K562 (cell line): ENCODE data around the gene ALS2CL. TPM values are rescaled to one million over a fixed set of nuclear protein-coding genes. Genes with fewer than 3 reads are reported as not detected.

Experiments
- ATAC-seq: fragments of 200-7000 bp; cut with Tn5 transposase; 3 replicates; pipeline ENCODE4 v1.9.1; 2020; ENCODE audit warnings: moderate library complexity
- BruUV-seq: library from RNA; stranded (reverse); fragments of 400-500 nt; replicated peaks from 2 replicates; lab custom pipeline; 2021; lab: Mats Ljungman, UMichigan
- CTCF ChIA-PET: fragments of 300-600 bp; formaldehyde crosslinking; extraction: SDS; loops from one replicate; lab custom pipeline; 2021; ENCODE audit warnings: low intra/inter-chr PET ratio; lab: Yijun Ruan, JAX
- POLR2A ChIA-PET: fragments of 300-600, 350-650 bp; sonication (Branson Sonifier 250); formaldehyde crosslinking; extraction: SDS; loops from one replicate; lab custom pipeline; 2021; ENCODE audit warnings: antibody characterized with exemption, inconsistent platforms; lab: Yijun Ruan, JAX
- DNase-seq, 4 experiments: peaks; one replicate each; pipeline versions ENCODE4 v3.0.0 to v3.0.0-alpha.2; 2011 to 2018; ENCODE audit warnings: low spot score in 3 of 4, mixed read lengths in 3 of 4; ENCODE audit errors: extremely low read depth in 1 of 4
- FAIRE-seq: peaks from 2 replicates; lab custom pipeline; 2011; peaks lifted over from hg19 to GRCh38; lab: Jason Lieb, UNC
- H2AFZ ChIP-seq: 2 replicates; pipeline ENCODE4 v1.6.0; 2011; ENCODE audit warnings: low read depth, low read length, control low read depth, inconsistent platforms
- H3K27ac ChIP-seq: fragments of 200-600 bp; 3 replicates; pipeline ENCODE4 v1.8.0; 2011; ENCODE audit warnings: low read depth, mild to moderate bottlenecking, control low read depth, inconsistent platforms, low read length, moderate library complexity, mixed read lengths; ENCODE audit errors: extremely low read depth
- H3K27me3 ChIP-seq, 2 experiments: fragments of 300-600 bp in 1 of 2; 2 replicates in 1 of 2; 3 replicates in 1 of 2; pipeline versions ENCODE4 v1.6.0 to v1.8.0; 2011; ENCODE audit warnings: inconsistent platforms in 2 of 2, low read length in 2 of 2, mild to moderate bottlenecking in 1 of 2, mixed read lengths in 1 of 2, moderate library complexity in 1 of 2; ENCODE audit not compliant: control insufficient read depth in 2 of 2, insufficient read depth in 2 of 2
- H3K36me3 ChIP-seq: fragments of 300-600 bp; 3 replicates; pipeline ENCODE4 v1.8.0; 2011; ENCODE audit warnings: mild to moderate bottlenecking, low read length, inconsistent platforms; ENCODE audit not compliant: control insufficient read depth, insufficient read depth
- H3K4me1 ChIP-seq, 2 experiments: fragments of 200-600 bp in 1 of 2; replicated peaks in 1 of 2; 2 replicates in 1 of 2; 3 replicates in 1 of 2; pipeline versions ENCODE4 v1.5.1 to v1.8.0; 2011; ENCODE audit warnings: inconsistent platforms in 2 of 2, low read length in 2 of 2, mild to moderate bottlenecking in 1 of 2, mixed read lengths in 1 of 2, moderate library complexity in 1 of 2; ENCODE audit not compliant: control insufficient read depth in 2 of 2, insufficient read depth in 2 of 2
- H3K4me2 ChIP-seq: 2 replicates; pipeline ENCODE4 v1.6.1; 2011; ENCODE audit warnings: low read length, control low read depth, inconsistent platforms, mixed read lengths; ENCODE audit not compliant: insufficient read depth
- H3K4me3 ChIP-seq: fragments of 200-600 bp; sonication (generic), shearing (Covaris generic); 2 replicates; pipeline ENCODE4 v1.5.1; 2016; ENCODE audit warnings: control low read depth, inconsistent platforms
- H3K79me2 ChIP-seq: fragments of 200-600 bp; 3 replicates; pipeline ENCODE4 v1.8.0; 2011; ENCODE audit warnings: low read length, inconsistent platforms; ENCODE audit not compliant: control insufficient read depth, insufficient read depth
- H3K9ac ChIP-seq, 2 experiments: 2 replicates each; pipeline versions ENCODE4 v1.6.0 to v1.6.1; 2011; ENCODE audit warnings: low read depth in 2 of 2, low read length in 2 of 2, control low read depth in 1 of 2, inconsistent platforms in 1 of 2, mild to moderate bottlenecking in 1 of 2, mixed read lengths in 1 of 2; ENCODE audit not compliant: insufficient read depth in 1 of 2
- H3K9me1 ChIP-seq: one replicate; pipeline ENCODE4 v1.6.0; 2011; ENCODE audit warnings: inconsistent platforms, mild to moderate bottlenecking, low read length, moderate library complexity; ENCODE audit not compliant: control insufficient read depth, insufficient read depth
- H3K9me3 ChIP-seq: replicated peaks from 2 replicates; pipeline ENCODE4 v1.5.1; 2011; ENCODE audit warnings: low read depth, low read length, inconsistent platforms; ENCODE audit not compliant: control insufficient read depth, insufficient read depth
- H4K20me1 ChIP-seq: replicated peaks from 2 replicates; pipeline ENCODE4 v1.6.1; 2011; ENCODE audit warnings: low read length, inconsistent platforms, mixed read lengths; ENCODE audit not compliant: control insufficient read depth, insufficient read depth
- ARID1B ChIP-seq: fragments of 450-650 bp; IDR thresholded peaks from 2 replicates; pipeline ENCODE4 v1.6.1; 2016; ENCODE audit warnings: antibody characterized with exemption, mild to moderate bottlenecking, inconsistent platforms
- ARID2 ChIP-seq: fragments of 450-650 bp; IDR thresholded peaks from 2 replicates; pipeline ENCODE4 v1.6.1; 2017; ENCODE audit warnings: antibody characterized with exemption, mild to moderate bottlenecking
- BRD9 ChIP-seq: fragments of 450-650 bp; IDR thresholded peaks from 2 replicates; pipeline ENCODE4 v1.6.1; 2018; ENCODE audit warnings: low read depth; ENCODE audit not compliant: partially characterized antibody
- GATAD2A ChIP-seq: fragments of 450-650 bp; IDR thresholded peaks from 2 replicates; pipeline ENCODE4 v1.6.1; 2017
- MEIS2 ChIP-seq: fragments of 450-650 bp; IDR thresholded peaks from 2 replicates; pipeline ENCODE4 v1.6.1; 2014; ENCODE audit warnings: mild to moderate bottlenecking; ENCODE audit not compliant: partially characterized antibody
- PRMT5 ChIP-seq: sonication (generic); formaldehyde crosslinking; IDR thresholded peaks from 2 replicates; pipeline ENCODE4 v1.5.0; 2020; ENCODE audit warnings: missing genetic modification reagents
- RNF2 ChIP-seq: sonication (generic); IDR thresholded peaks from 2 replicates; pipeline ENCODE4 v1.6.1; 2016
- SRSF1 ChIP-seq: fragments of 200-400 bp; formaldehyde crosslinking; IDR thresholded peaks from 2 replicates; pipeline ENCODE4 v1.6.1; 2017; ENCODE audit warnings: mild to moderate bottlenecking, low read depth, low read length, moderate library complexity
- TRIM28 ChIP-seq: fragments of 450-650 bp; IDR thresholded peaks from 2 replicates; pipeline ENCODE4 v1.6.1; 2017
- ZFP1 ChIP-seq: fragments of 450-650 bp; formaldehyde crosslinking; IDR thresholded peaks from 2 replicates; pipeline ENCODE4 v1.4.0; 2020; ENCODE audit warnings: mild to moderate bottlenecking, mixed read lengths
- ZNF77 ChIP-seq: fragments of 250-450 bp; sonication (Bioruptor Pico); IDR thresholded peaks from 2 replicates; pipeline ENCODE4 v1.5.0; 2020
- WGBS: fragments of 100-300 bp; shearing (Covaris generic); methylation state at CpG from one replicate; pipeline ENCODE4 v1.1.6; 2016; ENCODE audit warnings: low coverage, mixed read lengths; ENCODE audit not compliant: insufficient coverage; ENCODE audit errors: missing lambda C conversion rate; 5-methylcytosine and 5-hydroxymethylcytosine counted together
- in situ Hi-C: fragments of 300-500 bp; cut with MboI; formaldehyde crosslinking; loops from 4 replicates; pipeline ENCODE4 v1.15.0; 2018; ENCODE audit warnings: inconsistent platforms, mixed read lengths
- intact Hi-C: fragments of 100-400 bp; cut with micrococcal nuclease; formaldehyde crosslinking; loops from 2 replicates; pipeline ENCODE4 v1.14.2; 2022
- polyA plus RNA-seq, 8 experiments: library from polyadenylated mRNA; depleted of rRNA in 4 of 8; stranded (reverse) in 5 of 8; unstranded in 3 of 8; fragments of >200 nt; fragmentation: Nextera tagmentation in 2 of 8; fragmentation: Illumina TruSeq in 1 of 8; extraction: Ambion mirVana in 2 of 8; extraction: Trizol in 1 of 8; gene quantifications; 2 replicates each; pipeline versions ENCODE4 v1.2.1 to v1.2.3, GENCODE V29; 2011 to 2014; ENCODE audit warnings: inconsistent platforms in 1 of 8, missing spikeins in 1 of 8
- total RNA-seq, 7 experiments: library from RNA; depleted of rRNA in 6 of 7; stranded (reverse); fragments of >200 nt in 6 of 7; fragmentation: Illumina TruSeq in 2 of 7; extraction: Trizol in 2 of 7; gene quantifications; 2 replicates each; pipeline versions ENCODE4 v1.2.1 to v1.2.3, GENCODE V29; 2011 to 2021; ENCODE audit warnings: low replicate concordance in 1 of 7
- TF ChIP-seq, protein P1 (sequence below): sonication (generic); formaldehyde crosslinking; IDR thresholded peaks from 2 replicates; pipeline ENCODE4 v1.4.0; 2020; ENCODE audit warnings: mild to moderate bottlenecking, missing genetic modification reagents
- TF ChIP-seq, protein P2 (sequence below): fragments of 200-800 bp; sonication (Bioruptor generic); IDR thresholded peaks from 2 replicates; pipeline ENCODE4 v1.6.1; 2017; ENCODE audit warnings: missing genetic modification characterization, missing compliant biosample characterization
- TF ChIP-seq, protein P3 (sequence below): fragments of 450-650 bp; IDR thresholded peaks from 2 replicates; pipeline ENCODE4 v1.6.1; 2016; ENCODE audit warnings: antibody characterized with exemption
- TF ChIP-seq, protein P4 (sequence below): fragments of 450-650 bp; formaldehyde crosslinking; IDR thresholded peaks from 2 replicates; pipeline ENCODE4 v1.4.0; 2020; ENCODE audit warnings: mild to moderate bottlenecking, moderate library complexity

Gene ALS2CL
- total and polyA plus RNA-seq, 9 of the 15 experiments (the other 6 are each of a cell fraction or from before 2014, with no cell fraction given), result 0.03 to 0.13 (median 0.05) TPM; not detected in 3

DNA sequence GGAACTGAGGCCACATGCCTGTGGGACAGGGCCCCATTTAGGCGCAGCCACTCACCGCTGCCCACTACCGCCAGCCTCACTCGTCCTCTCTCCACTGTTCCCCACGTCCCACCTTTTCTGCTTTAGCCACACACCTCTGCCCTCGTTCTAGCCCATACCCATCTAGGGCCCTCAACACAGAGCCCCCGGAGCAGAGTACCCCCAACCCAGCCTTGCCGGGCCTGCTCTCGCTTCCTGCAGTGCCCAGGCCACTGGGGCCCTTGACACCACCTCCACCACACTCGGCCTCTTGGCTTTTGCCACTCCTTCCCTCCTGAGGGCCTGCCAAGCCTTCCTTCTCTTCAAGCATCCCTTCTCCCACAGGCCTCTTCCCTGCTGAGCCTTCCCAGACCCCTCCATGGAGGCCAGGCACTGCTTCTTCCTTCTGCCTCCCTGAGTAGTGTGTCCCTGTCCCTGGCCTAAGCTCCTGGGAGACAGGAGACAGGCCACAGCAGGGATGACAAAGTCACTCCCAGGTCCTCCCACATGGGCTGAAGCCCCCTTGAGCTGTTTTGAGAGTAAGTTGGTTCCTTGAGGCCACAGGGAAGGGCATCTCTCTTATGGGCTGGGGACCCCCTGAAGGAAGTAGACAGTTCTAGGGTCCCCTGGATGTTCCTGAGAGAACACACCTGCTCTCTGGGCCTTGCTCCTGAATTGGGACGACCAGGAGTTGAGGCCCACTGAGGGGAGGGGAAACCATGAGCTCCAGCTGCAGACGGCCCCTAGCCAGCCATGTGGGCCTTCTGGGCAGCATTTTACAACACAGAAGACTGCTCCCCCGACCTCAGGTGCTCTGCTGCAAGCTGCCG lies 19.8 kb upstream of the ALS2CL start:
- in situ Hi-C loops, result loop anchor here (10.0 kb wide), 1 partner anchor 642 kb away; no protein-coding TSS in a partner anchor
- Histone ChIP-seq H3K79me2 (no peaks in the 10 kb centered on the region), H2AFZ (no peak overlapping the region), H3K9me3 (no peaks in the 10 kb centered on the region), H3K4me3 (no peak overlapping the region), H3K27me3 (peaks cover 20 to 69% of the 10 kb centered on the region in 2 experiments), H3K27ac (no peak overlapping the region), H3K4me2 (no peak overlapping the region), H3K4me1 (peaks cover 0 to 10% of the 10 kb centered on the region in 2 experiments; a peak in 1 of 5 replicates), H3K9me1 (no peaks in the 10 kb centered on the region), H3K9ac (no peak overlapping the region), H3K36me3 (no peaks in the 10 kb centered on the region), H4K20me1 (peaks cover 11% of the 10 kb centered on the region)
- ChIA-PET POLR2A (interaction anchor here (1.2 kb wide), 1 partner anchor 15 kb away, joined by 3 read pairs; no protein-coding TSS in a partner anchor), CTCF (interaction anchor here (1.0 kb wide), 1 partner anchor 182 kb away, joined by 3 read pairs; no protein-coding TSS in a partner anchor)
- FAIRE-seq, result no peak
- ATAC-seq, result no peak
- 7% methylated on average over 14 of the region's 14 CpGs for WGBS
- TF ChIP-seq, protein P1, sequence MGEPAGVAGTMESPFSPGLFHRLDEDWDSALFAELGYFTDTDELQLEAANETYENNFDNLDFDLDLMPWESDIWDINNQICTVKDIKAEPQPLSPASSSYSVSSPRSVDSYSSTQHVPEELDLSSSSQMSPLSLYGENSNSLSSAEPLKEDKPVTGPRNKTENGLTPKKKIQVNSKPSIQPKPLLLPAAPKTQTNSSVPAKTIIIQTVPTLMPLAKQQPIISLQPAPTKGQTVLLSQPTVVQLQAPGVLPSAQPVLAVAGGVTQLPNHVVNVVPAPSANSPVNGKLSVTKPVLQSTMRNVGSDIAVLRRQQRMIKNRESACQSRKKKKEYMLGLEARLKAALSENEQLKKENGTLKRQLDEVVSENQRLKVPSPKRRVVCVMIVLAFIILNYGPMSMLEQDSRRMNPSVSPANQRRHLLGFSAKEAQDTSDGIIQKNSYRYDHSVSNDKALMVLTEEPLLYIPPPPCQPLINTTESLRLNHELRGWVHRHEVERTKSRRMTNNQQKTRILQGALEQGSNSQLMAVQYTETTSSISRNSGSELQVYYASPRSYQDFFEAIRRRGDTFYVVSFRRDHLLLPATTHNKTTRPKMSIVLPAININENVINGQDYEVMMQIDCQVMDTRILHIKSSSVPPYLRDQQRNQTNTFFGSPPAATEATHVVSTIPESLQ, result no peak
- no peak for TF ChIP-seq ARID2
- TF ChIP-seq PRMT5, result no peak
- TF ChIP-seq ARID1B, result no peak
- no peak for TF ChIP-seq GATAD2A
- TF ChIP-seq SRSF1, result no peak
- no peak for TF ChIP-seq MEIS2
- TF ChIP-seq ZFP1 (CRISPR knock-in tag), result no peak
- no peak for TF ChIP-seq ZNF77
- TF ChIP-seq, protein P2, sequence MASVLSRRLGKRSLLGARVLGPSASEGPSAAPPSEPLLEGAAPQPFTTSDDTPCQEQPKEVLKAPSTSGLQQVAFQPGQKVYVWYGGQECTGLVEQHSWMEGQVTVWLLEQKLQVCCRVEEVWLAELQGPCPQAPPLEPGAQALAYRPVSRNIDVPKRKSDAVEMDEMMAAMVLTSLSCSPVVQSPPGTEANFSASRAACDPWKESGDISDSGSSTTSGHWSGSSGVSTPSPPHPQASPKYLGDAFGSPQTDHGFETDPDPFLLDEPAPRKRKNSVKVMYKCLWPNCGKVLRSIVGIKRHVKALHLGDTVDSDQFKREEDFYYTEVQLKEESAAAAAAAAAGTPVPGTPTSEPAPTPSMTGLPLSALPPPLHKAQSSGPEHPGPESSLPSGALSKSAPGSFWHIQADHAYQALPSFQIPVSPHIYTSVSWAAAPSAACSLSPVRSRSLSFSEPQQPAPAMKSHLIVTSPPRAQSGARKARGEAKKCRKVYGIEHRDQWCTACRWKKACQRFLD (CRISPR knock-in tag), result no peak
- TF ChIP-seq, protein P3, sequence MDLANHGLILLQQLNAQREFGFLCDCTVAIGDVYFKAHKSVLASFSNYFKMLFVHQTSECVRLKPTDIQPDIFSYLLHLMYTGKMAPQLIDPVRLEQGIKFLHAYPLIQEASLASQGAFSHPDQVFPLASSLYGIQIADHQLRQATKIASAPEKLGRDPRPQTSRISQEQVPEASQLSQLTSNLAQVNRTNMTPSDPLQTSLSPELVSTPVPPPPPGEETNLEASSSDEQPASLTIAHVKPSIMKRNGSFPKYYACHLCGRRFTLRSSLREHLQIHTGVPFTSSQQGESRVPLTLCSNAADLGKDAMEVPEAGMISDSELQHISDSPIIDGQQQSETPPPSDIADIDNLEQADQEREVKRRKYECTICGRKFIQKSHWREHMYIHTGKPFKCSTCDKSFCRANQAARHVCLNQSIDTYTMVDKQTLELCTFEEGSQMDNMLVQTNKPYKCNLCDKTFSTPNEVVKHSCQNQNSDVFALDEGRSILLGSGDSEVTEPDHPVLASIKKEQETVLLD, result no peak
- no peak for TF ChIP-seq BRD9
- no peak for TF ChIP-seq TRIM28
- TF ChIP-seq, protein P4, sequence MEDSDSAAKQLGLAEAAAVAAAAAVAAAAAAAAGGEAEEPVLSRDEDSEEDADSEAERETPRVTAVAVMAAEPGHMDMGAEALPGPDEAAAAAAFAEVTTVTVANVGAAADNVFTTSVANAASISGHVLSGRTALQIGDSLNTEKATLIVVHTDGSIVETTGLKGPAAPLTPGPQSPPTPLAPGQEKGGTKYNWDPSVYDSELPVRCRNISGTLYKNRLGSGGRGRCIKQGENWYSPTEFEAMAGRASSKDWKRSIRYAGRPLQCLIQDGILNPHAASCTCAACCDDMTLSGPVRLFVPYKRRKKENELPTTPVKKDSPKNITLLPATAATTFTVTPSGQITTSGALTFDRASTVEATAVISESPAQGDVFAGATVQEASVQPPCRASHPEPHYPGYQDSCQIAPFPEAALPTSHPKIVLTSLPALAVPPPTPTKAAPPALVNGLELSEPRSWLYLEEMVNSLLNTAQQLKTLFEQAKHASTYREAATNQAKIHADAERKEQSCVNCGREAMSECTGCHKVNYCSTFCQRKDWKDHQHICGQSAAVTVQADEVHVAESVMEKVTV (CRISPR knock-in tag), result no peak
- no peak for TF ChIP-seq RNF2
- BruUV-seq, result no TSS peak
- DNase-seq, result no peak
- intact Hi-C loops, result no loop called here
